GM18505 (cell line): ENCODE results near the gene TIAM2.

Experiments used
- ATAC-seq: cut with Tn5 transposase; IDR thresholded peaks from one replicate; pipeline ENCODE4 v1.9.1; 2021; ENCODE audit not compliant: unreplicated experiment
- POLR2A ChIP-seq: IDR thresholded peaks from 4 replicates; pipeline ENCODE4 v1.6.1; 2011; ENCODE audit warnings: borderline replicate concordance; ENCODE audit not compliant: insufficient read depth, insufficient read length; ENCODE audit errors: extremely low read depth

The TIAM2 gene

DNA sequence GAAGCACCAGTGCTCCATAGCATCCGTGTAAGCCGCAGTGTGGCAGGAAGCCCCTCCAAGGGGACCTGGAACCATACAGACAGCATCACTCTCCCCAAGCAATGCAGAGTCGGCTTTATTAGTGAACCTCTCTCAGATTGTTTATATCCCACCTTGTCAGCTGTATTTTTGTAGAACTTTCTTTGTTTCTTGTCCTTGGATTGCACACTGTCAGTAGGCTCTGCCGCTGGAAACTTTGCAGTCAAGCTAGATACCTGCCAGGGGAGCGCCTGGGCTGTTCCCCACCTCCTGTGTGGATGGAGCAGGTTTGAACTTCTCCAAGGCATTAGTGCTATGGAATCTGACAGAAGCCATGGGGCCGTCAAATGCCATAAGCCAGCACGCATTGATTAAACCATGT lies 250.1 kb downstream of the TIAM2 start:
- no peak for TF ChIP-seq POLR2A
- ATAC-seq, result no peak

GRCh38 chr6:155245831-155246230 lies 250.7 kb downstream of the TIAM2 start:
- TF ChIP-seq POLR2A, result no peak
- no peak for ATAC-seq

DNA sequence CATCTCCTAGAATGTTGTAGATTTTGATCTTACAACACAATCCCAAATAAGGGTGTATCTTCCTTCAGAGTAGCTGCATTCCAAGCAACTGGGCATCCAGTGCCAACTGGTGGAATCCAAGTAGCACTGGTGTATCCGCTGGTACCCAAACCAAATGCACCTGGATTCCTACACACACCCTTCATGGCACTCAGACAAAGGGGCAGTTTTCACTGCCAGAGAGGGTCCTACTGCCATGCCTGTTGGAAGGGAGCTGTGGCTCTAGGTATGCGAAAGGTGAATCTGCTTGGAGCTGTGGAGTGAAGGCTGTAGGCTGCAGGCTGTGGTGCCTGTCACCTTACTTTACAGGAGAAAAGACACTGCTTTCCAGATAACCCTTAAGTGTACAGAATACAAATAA lies 251.7 kb downstream of the TIAM2 start:
- TF ChIP-seq POLR2A, result no peak
- ATAC-seq, result no peak

DNA sequence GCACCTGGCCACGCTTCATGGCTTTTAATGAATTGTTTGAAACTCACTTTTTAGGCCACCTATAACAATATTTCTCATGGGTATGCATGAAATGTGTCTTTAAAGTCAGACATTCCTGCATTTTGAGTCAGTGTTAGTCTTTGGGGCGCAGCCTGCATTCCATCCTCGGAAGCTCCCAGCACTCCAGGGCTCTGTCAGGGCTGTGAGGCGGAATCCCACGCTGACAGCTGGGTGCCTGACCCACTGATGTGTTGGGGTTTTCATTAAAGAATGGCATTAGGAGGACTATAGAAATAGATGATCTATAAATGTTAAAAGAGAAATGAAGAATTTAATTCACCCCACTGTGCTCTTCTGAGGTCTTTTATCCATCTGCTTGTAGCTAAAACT lies 252.5 kb downstream of the TIAM2 start:
- TF ChIP-seq POLR2A, result no peak
- ATAC-seq, result no peak

GRCh38 chr6:155248008-155249001 lies 253.2 kb downstream of the TIAM2 start:
- no peak for ATAC-seq
- TF ChIP-seq POLR2A, result no peak

- ATAC-seq, result no peak
- TF ChIP-seq POLR2A, result no peak
These were observed 255.7 kb downstream of the TIAM2 start for GRCh38 chr6:155250701-155251381.

DNA sequence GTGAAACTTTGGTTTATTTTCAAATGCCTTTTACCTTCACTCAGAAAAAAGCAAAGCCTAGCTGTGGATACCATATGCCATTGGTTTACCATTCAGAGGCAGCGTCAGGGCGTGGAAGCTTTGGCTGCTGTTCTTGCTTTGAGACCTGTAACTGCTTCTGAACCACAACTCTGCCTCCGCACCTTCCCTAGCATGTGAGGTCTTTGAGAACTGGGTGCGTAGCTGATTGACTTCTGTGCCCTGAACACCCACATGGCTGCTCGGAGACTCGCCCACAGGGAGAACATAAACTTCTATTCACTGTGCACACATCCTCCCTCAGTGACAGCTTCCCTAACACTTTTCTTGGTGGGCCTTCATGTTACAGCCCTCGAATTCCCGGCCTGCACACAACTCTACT lies 257.5 kb downstream of the TIAM2 start:
- no peak for TF ChIP-seq POLR2A
- ATAC-seq, result no peak

GRCh38 chr6:155253337-155253736 lies 258.2 kb downstream of the TIAM2 start:
- no peak for TF ChIP-seq POLR2A
- no peak for ATAC-seq

GRCh38 chr6:155254139-155254538 lies 259.0 kb downstream of the TIAM2 start:
- ATAC-seq, result no peak
- TF ChIP-seq POLR2A, result no peak

- ATAC-seq, result no peak
- no peak for TF ChIP-seq POLR2A
These were observed 261.1 kb downstream of the TIAM2 start for GRCh38 chr6:155256122-155256795.

DNA sequence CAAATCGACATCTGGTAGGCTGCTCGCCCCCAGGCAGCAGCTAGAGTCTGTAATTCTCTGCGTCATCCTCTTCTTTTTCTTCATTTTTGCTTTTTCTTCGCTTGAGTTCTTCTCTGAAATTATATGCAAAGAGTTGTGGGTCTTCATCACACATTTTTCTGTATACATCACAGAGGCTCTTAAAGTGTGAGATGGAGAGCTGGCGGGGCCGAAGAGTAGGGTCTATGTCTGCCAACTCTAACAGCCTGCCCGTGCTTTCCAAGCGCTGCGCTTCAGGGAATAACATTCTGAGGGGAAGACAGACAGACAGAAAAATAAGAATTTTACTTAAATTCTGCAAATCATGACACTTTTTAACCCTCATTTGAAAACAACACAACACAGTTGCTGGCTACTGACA lies 262.7 kb downstream of the TIAM2 start:
- ATAC-seq, result no peak
- TF ChIP-seq POLR2A, result no peak

GRCh38 chr6:155259204-155259603 lies 264.1 kb downstream of the TIAM2 start:
- no peak for ATAC-seq
- TF ChIP-seq POLR2A, result no peak

DNA sequence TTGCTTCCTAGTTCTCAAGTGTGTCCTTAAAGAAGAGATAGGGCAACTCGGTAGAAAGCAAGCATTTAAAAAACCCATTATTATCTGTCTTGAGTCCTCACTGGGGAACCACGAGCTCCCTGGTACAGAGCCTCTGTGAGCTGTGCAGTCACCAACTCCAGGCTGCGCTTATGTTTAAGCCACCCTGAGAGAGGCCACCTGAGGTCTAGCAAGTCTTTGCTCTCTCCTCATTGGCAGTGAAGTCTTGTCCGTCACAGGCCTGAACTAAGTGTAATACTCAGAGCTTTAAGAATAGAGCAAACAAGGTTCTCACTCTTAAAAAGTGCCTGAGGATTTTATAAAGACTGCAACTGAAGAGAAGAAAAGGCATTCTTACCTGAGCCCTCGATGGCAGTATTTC lies 264.8 kb downstream of the TIAM2 start:
- TF ChIP-seq POLR2A, result no peak
- ATAC-seq, result no peak
